ENCODE results near the gene VPS4A.

The VPS4A gene

GRCh38 chr16:69309316-69309715 lies 1.8 kb upstream of the VPS4A start:
- TF ChIP-seq PPARA (CRISPR knock-in tag; IDR thresholded peaks at IDR 0.05; ENCODE audit: borderline replicate concordance): no peak
- no peak for TF ChIP-seq RARB (CRISPR knock-in tag; IDR thresholded peaks at IDR 0.05)
- ATAC-seq: no peak

DNA sequence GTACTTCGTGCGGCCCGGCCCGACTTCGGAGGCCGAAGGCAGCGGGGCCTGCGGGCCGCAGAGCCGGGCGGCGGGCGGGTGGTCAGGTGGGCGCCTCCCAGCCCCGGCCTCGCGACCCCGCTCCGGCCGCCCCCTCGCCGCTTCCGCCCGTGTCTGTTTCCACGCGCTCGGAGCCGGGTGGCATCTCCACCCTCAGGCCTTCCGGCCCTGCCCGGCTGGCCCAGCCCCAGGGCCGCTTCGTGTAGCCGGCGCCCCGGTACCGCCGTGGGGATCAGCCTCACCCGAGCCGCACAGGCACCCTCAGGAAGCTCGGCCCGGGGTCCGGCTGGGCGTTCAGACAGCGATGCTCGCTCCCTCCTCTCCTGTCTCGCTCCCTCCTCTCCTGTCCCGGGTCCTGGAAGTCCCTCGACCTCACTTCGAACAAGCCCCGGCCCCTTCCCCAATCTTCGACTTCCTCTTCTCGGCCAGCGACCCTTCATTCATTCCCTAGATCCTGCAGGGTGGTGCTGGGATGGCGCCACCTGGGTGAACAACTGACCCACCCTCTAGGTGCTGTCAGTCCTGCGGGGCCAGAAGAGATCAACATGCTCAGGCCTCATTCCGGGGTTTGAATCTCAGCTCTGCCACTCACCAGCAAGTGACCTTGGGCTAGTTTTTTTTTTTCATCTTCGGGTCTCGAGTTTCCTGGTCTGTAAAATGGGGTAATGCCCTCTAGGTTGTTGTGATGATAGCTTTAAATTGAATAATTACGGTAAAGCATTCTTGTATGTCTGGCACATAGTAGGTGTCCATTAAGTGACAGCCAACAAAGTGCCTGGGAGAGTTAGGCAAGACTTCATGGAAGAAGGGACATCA lies 610 bp downstream of the VPS4A start:
- TF ChIP-seq, protein P1, sequence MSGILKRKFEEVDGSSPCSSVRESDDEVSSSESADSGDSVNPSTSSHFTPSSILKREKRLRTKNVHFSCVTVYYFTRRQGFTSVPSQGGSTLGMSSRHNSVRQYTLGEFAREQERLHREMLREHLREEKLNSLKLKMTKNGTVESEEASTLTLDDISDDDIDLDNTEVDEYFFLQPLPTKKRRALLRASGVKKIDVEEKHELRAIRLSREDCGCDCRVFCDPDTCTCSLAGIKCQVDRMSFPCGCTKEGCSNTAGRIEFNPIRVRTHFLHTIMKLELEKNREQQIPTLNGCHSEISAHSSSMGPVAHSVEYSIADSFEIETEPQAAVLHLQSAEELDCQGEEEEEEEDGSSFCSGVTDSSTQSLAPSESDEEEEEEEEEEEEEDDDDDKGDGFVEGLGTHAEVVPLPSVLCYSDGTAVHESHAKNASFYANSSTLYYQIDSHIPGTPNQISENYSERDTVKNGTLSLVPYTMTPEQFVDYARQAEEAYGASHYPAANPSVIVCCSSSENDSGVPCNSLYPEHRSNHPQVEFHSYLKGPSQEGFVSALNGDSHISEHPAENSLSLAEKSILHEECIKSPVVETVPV (CRISPR knock-in tag; IDR thresholded peaks at IDR 0.05): no peak
- no peak for TF ChIP-seq OSR1 (CRISPR knock-in tag; IDR thresholded peaks at IDR 0.05)
- TF ChIP-seq SNAI2 (CRISPR knock-in tag; IDR thresholded peaks at IDR 0.05): no peak
- no peak for TF ChIP-seq ZNF8 (CRISPR knock-in tag; IDR thresholded peaks at IDR 0.05)
- no peak for TF ChIP-seq POU6F1 (CRISPR knock-in tag; IDR thresholded peaks at IDR 0.05; ENCODE audit: borderline replicate concordance, low read depth)
- no peak for TF ChIP-seq ESRRG (CRISPR knock-in tag; IDR thresholded peaks at IDR 0.05)
- no peak for TF ChIP-seq TSHZ2 (CRISPR knock-in tag; IDR thresholded peaks at IDR 0.05)
- no peak for TF ChIP-seq ZFP3 (CRISPR knock-in tag; IDR thresholded peaks at IDR 0.05)
- TF ChIP-seq ZC3H10 (CRISPR knock-in tag; IDR thresholded peaks at IDR 0.05): no peak
- TF ChIP-seq TOX (CRISPR knock-in tag; IDR thresholded peaks at IDR 0.05; ENCODE audit: borderline replicate concordance): no peak
- no peak for TF ChIP-seq ISL1 (CRISPR knock-in tag; IDR thresholded peaks at IDR 0.05)
- ATAC-seq: peak; percentile 59

GRCh38 chr16:69313469-69313868 lies 2.3 kb downstream of the VPS4A start:
- TF ChIP-seq, protein P1 (CRISPR knock-in tag; IDR thresholded peaks at IDR 0.05): no peak
- TF ChIP-seq ZNF8 (CRISPR knock-in tag; IDR thresholded peaks at IDR 0.05) (no peak), CSDC2 (CRISPR knock-in tag; IDR thresholded peaks at IDR 0.05) (no peak), GLIS3 (CRISPR knock-in tag; IDR thresholded peaks at IDR 0.05) (no peak), TOX (CRISPR knock-in tag; IDR thresholded peaks at IDR 0.05; ENCODE audit: borderline replicate concordance) (no peak), ZFP3 (CRISPR knock-in tag; IDR thresholded peaks at IDR 0.05) (no peak), TCF4 (CRISPR knock-in tag; IDR thresholded peaks at IDR 0.05; ENCODE audit: borderline replicate concordance) (no peak), OSR1 (CRISPR knock-in tag; IDR thresholded peaks at IDR 0.05) (no peak), RARB (CRISPR knock-in tag; IDR thresholded peaks at IDR 0.05) (no peak), ISL1 (CRISPR knock-in tag; IDR thresholded peaks at IDR 0.05) (no peak), SNAI2 (CRISPR knock-in tag; IDR thresholded peaks at IDR 0.05) (no peak), ZC3H10 (CRISPR knock-in tag; IDR thresholded peaks at IDR 0.05) (no peak), PPARA (CRISPR knock-in tag; IDR thresholded peaks at IDR 0.05; ENCODE audit: borderline replicate concordance) (no peak), CREB5 (CRISPR knock-in tag; IDR thresholded peaks at IDR 0.05; ENCODE audit: low read depth) (no peak), ESRRG (CRISPR knock-in tag; IDR thresholded peaks at IDR 0.05) (no peak), ZNF70 (CRISPR knock-in tag; IDR thresholded peaks at IDR 0.05) (no peak), TSHZ2 (CRISPR knock-in tag; IDR thresholded peaks at IDR 0.05) (no peak), ZNF565 (CRISPR knock-in tag; conservative IDR thresholded peaks at IDR 0.05; ENCODE audit: low read depth) (no peak), BACH2 (CRISPR knock-in tag; IDR thresholded peaks at IDR 0.05; ENCODE audit: borderline replicate concordance) (no peak), ZFP30 (CRISPR knock-in tag; IDR thresholded peaks at IDR 0.05) (no peak)
- no peak for ATAC-seq
